GM23338 (cell line): Measurements from ENCODE around the gene OCA2. TPM values are rescaled to one million over a fixed set of nuclear protein-coding genes. Genes with fewer than 3 reads are reported as not detected.

ENCODE experiments used
- ATAC-seq: fragments of 200-7000 bp; cut with Tn5 transposase; 3 replicates; pipeline ENCODE4 v1.9.1; 2020
- DNase-seq: peaks from one replicate; pipeline ENCODE4 v3.0.0-alpha.2; 2015; ENCODE audit warnings: low spot score
- H2AFZ ChIP-seq: fragments of 200-600 bp; sonication (generic); 2 replicates; pipeline ENCODE4 v1.8.0; 2016; ENCODE audit warnings: antibody characterized with exemption, mild to moderate bottlenecking, moderate library complexity
- H3F3A ChIP-seq: fragments of 200-600 bp; sonication (generic); replicated peaks from 2 replicates; pipeline ENCODE4 v1.8.0; 2017; ENCODE audit warnings: antibody characterized with exemption, mixed run types, low read depth
- H3K27ac ChIP-seq: fragments of 200-600 bp; sonication (generic); 2 replicates; pipeline ENCODE4 v1.6.1; 2016; ENCODE audit warnings: low read depth
- H3K27me3 ChIP-seq: fragments of 200-600 bp; sonication (generic); 2 replicates; pipeline ENCODE4 v1.8.0; 2016; ENCODE audit warnings: mild to moderate bottlenecking, mixed run types, moderate library complexity; ENCODE audit not compliant: insufficient read depth
- H3K36me3 ChIP-seq: fragments of 200-600 bp; sonication (generic); 2 replicates; pipeline ENCODE4 v1.8.0; 2016; ENCODE audit warnings: mild to moderate bottlenecking; ENCODE audit not compliant: insufficient read depth
- H3K4me1 ChIP-seq: fragments of 200-600 bp; sonication (generic); 2 replicates; pipeline ENCODE4 v1.8.0; 2016; ENCODE audit warnings: mild to moderate bottlenecking, moderate library complexity; ENCODE audit not compliant: insufficient read depth
- H3K4me2 ChIP-seq: fragments of 200-600 bp; sonication (generic); 2 replicates; pipeline ENCODE4 v1.7.1; 2017; ENCODE audit warnings: mixed run types
- H3K4me3 ChIP-seq: fragments of 200-600 bp; sonication (generic); 2 replicates; pipeline ENCODE4 v1.6.1; 2016; ENCODE audit warnings: mixed run types
- H3K79me2 ChIP-seq: fragments of 200-600 bp; sonication (generic); replicated peaks from 2 replicates; pipeline ENCODE4 v1.8.0; 2017; ENCODE audit warnings: mild to moderate bottlenecking; ENCODE audit not compliant: insufficient read depth
- H3K9me2 ChIP-seq: fragments of 200-600 bp; sonication (generic); 2 replicates; pipeline ENCODE4 v1.8.0; 2017; ENCODE audit not compliant: insufficient read depth
- H4K20me1 ChIP-seq: fragments of 200-600 bp; sonication (generic); replicated peaks from 2 replicates; pipeline ENCODE4 v1.8.0; 2017; ENCODE audit warnings: mild to moderate bottlenecking; ENCODE audit not compliant: insufficient read depth
- H3K27ac Mint-ChIP-seq: 2 replicates; pipeline ENCODE4 v1.8.0; 2020; ENCODE audit warnings: inconsistent platforms, mild to moderate bottlenecking, moderate library complexity, mixed read lengths
- H3K27me3 Mint-ChIP-seq: 3 replicates; pipeline ENCODE4 v1.8.0; 2022; ENCODE audit warnings: low read depth, mild to moderate bottlenecking, moderate library complexity, mixed read lengths, inconsistent platforms; ENCODE audit not compliant: insufficient read depth, poor library complexity
- H3K36me3 Mint-ChIP-seq: 3 replicates; pipeline ENCODE4 v1.8.0; 2021; ENCODE audit warnings: low read depth, mild to moderate bottlenecking, inconsistent platforms, moderate library complexity, mixed read lengths
- H3K4me1 Mint-ChIP-seq: 3 replicates; pipeline ENCODE4 v1.8.0; 2020; ENCODE audit warnings: mild to moderate bottlenecking, inconsistent platforms, mixed read lengths
- H3K4me3 Mint-ChIP-seq: 3 replicates; pipeline ENCODE4 v1.8.0; 2021; ENCODE audit warnings: moderate library complexity, mild to moderate bottlenecking, inconsistent platforms, mixed read lengths
- H3K9me3 Mint-ChIP-seq: 3 replicates; pipeline ENCODE4 v1.8.0; 2020; ENCODE audit warnings: moderate library complexity, mild to moderate bottlenecking, inconsistent platforms, mixed read lengths
- EZH2 ChIP-seq: fragments of 200-600 bp; sonication (generic); IDR thresholded peaks from one replicate; pipeline ENCODE4 v1.8.0; 2017; ENCODE audit warnings: antibody characterized with exemption, mild to moderate bottlenecking, low read depth; ENCODE audit not compliant: unreplicated experiment
- EZH2phosphoT487 ChIP-seq: fragments of 200-600 bp; sonication (generic); IDR thresholded peaks from one replicate; pipeline ENCODE4 v1.8.1; 2018; ENCODE audit warnings: antibody characterized with exemption; ENCODE audit not compliant: unreplicated experiment
- JUNB ChIP-seq: IDR thresholded peaks from one replicate; pipeline ENCODE4 v1.6.1; 2016; ENCODE audit warnings: antibody characterized with exemption; ENCODE audit not compliant: unreplicated experiment
- ZNF114 ChIP-seq: fragments of 250-450 bp; sonication (Bioruptor Pico); IDR thresholded peaks from 2 replicates; pipeline ENCODE4 v1.5.0; 2020; ENCODE audit warnings: mild to moderate bottlenecking, moderate library complexity
- polyA plus RNA-seq: library from polyadenylated mRNA; unstranded; fragments of >200 nt; fragmentation: Nextera tagmentation; extraction: Ambion mirVana; gene quantifications from 2 replicates; pipeline ENCODE4 v1.2.1, GENCODE V29; 2016
- total RNA-seq: library from RNA; depleted of rRNA; stranded (reverse); fragments of >200 nt; shearing (Covaris generic); gene quantifications from 2 replicates; pipeline ENCODE4 v1.2.3, GENCODE V29; 2014
- TF ChIP-seq, protein P1 (sequence below), 2 experiments: fragments of 200-600 bp in 1 of 2; sonication (generic) in 1 of 2; conservative IDR thresholded peaks; 2 replicates each; pipeline versions ENCODE4 v1.5.1 to v1.6.1; 2016 to 2017; ENCODE audit warnings: antibody characterized with exemption in 2 of 2, low read depth in 2 of 2, mild to moderate bottlenecking in 2 of 2, moderate library complexity in 1 of 2
- TF ChIP-seq, protein P2 (sequence below): IDR thresholded peaks from one replicate; pipeline ENCODE4 v1.6.1; 2018; ENCODE audit warnings: antibody characterized with exemption; ENCODE audit not compliant: unreplicated experiment
- TF ChIP-seq, protein P3 (sequence below): fragments of 250-450 bp; sonication (Bioruptor Pico); IDR thresholded peaks from 2 replicates; pipeline ENCODE4 v1.5.0; 2020; ENCODE audit warnings: mild to moderate bottlenecking, moderate library complexity

Gene OCA2
- total and polyA plus RNA-seq, 2 experiments from 2014 or later = 0.40 to 0.69 TPM

DNA sequence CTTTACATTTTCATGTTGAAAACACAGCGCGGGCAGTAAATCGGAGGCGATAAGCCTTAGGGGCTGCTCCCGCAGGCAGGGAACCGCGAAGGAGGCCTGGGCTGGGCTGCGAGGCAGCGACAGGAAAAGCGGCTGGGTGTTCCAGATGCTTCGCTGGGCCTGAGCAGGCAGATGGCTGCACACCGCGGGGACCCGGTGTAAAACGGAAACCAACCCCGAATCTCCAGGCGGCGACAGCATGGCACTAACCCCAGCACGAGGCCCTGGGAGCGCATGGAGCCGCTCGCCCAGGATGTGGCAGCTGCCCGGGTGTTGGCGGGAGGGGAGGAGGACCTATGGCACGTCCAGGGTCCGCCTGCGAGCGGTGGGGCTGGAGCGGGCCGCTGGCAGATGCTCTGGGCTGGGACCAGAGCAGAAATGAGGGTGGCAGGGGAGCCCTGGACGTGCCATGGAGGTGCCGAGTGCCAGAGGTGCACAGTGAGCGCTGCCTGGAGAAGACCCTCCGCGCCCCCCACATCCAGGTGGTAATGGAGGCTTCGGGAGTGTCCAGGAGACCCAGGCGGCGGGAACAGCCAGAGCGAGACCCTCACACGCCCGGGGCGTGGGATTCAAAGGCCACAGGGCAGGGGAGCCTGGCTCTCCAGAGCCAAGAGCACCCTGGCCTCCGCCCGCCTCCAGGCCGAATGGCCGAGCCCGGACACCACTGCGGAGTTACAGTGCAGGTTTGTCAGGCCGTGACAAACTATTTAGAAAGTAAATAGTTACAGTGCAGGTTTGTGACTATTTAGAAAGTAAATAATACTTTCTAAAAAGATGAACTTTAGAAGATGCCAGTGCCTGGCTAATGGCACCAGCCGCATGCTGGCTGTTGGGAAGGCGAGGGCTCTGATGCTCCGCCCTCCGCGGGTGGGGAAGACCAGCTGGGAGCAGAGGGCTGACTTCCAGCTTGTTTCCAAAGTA lies 293.6 kb downstream of the OCA2 start:
- H3K4me1 ChIP-seq = no peaks in the 10 kb centered on the region
- no peaks in the 10 kb centered on the region for H3K36me3 ChIP-seq
- Mint-ChIP-seq H3K4me1 (no peaks in the 10 kb centered on the region), H3K27me3 (peaks cover 6% of the 10 kb centered on the region), H3K36me3 (no peaks in the 10 kb centered on the region), H3K9me3 (no peaks in the 10 kb centered on the region; the same call in 2 of the 3 replicates), H3K4me3 (no peak overlapping the region), H3K27ac (no peak overlapping the region)
- H3K79me2 ChIP-seq = no peaks in the 10 kb centered on the region
- H3K4me2 ChIP-seq = no peak overlapping the region
- ATAC-seq (peak; percentile 53), DNase-seq (no peak)
- peaks cover 4% of the 10 kb centered on the region; the same call in 1 of the 2 replicates for H3K9me2 ChIP-seq
- no peak for TF ChIP-seq JUNB
- no peak for TF ChIP-seq ZNF114
- TF ChIP-seq, protein P1, sequence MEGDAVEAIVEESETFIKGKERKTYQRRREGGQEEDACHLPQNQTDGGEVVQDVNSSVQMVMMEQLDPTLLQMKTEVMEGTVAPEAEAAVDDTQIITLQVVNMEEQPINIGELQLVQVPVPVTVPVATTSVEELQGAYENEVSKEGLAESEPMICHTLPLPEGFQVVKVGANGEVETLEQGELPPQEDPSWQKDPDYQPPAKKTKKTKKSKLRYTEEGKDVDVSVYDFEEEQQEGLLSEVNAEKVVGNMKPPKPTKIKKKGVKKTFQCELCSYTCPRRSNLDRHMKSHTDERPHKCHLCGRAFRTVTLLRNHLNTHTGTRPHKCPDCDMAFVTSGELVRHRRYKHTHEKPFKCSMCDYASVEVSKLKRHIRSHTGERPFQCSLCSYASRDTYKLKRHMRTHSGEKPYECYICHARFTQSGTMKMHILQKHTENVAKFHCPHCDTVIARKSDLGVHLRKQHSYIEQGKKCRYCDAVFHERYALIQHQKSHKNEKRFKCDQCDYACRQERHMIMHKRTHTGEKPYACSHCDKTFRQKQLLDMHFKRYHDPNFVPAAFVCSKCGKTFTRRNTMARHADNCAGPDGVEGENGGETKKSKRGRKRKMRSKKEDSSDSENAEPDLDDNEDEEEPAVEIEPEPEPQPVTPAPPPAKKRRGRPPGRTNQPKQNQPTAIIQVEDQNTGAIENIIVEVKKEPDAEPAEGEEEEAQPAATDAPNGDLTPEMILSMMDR (conservative IDR thresholded peaks at IDR 0.05; ENCODE audit: low read depth in 2 of 2) = no peak
- no peak for TF ChIP-seq EZH2
- TF ChIP-seq EZH2phosphoT487 = no peak
- TF ChIP-seq, protein P2, sequence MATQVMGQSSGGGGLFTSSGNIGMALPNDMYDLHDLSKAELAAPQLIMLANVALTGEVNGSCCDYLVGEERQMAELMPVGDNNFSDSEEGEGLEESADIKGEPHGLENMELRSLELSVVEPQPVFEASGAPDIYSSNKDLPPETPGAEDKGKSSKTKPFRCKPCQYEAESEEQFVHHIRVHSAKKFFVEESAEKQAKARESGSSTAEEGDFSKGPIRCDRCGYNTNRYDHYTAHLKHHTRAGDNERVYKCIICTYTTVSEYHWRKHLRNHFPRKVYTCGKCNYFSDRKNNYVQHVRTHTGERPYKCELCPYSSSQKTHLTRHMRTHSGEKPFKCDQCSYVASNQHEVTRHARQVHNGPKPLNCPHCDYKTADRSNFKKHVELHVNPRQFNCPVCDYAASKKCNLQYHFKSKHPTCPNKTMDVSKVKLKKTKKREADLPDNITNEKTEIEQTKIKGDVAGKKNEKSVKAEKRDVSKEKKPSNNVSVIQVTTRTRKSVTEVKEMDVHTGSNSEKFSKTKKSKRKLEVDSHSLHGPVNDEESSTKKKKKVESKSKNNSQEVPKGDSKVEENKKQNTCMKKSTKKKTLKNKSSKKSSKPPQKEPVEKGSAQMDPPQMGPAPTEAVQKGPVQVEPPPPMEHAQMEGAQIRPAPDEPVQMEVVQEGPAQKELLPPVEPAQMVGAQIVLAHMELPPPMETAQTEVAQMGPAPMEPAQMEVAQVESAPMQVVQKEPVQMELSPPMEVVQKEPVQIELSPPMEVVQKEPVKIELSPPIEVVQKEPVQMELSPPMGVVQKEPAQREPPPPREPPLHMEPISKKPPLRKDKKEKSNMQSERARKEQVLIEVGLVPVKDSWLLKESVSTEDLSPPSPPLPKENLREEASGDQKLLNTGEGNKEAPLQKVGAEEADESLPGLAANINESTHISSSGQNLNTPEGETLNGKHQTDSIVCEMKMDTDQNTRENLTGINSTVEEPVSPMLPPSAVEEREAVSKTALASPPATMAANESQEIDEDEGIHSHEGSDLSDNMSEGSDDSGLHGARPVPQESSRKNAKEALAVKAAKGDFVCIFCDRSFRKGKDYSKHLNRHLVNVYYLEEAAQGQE = no peak
- peak overlapping the region; percentile 63; the same call in 1 of the 2 replicates for H2AFZ ChIP-seq
- no peaks in the 10 kb centered on the region for H3F3A ChIP-seq
- no peaks in the 10 kb centered on the region for H4K20me1 ChIP-seq
- H3K27ac ChIP-seq = no peak overlapping the region
- H3K4me3 ChIP-seq = no peak overlapping the region
- H3K27me3 ChIP-seq = no peaks in the 10 kb centered on the region

DNA sequence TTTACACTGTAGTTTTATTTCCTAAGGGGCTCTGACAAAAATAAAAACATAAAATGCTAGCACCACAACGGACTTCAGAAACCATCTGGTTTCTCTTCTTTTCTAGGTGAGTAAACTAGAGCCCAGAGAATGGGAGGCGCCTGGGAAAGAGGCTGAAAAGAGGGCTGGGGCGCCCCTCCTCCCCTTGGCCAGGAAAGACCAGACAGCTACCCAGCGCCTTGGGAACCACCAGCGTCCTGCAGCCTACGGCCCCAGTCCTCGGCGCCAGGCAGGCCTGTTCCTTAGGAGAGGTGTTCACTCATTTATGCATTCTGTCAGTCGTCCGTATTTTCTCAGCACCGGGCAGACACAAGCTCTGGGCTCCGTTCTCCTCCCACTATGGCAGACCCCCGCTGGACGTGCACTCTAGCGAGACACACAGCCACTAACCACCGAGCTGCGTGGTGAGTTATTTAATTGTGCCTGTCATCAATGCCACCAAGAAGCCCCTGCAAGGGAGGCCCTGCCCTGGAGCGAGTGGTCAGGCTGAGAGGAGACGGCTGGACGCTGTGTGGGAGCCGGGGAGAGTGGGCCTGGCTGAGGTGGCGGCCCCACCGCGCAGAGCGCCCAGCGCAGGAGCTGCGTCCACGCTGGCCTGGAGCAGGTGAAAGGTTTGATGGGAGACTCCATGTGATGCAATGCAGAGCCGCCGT lies 294.4 kb downstream of the OCA2 start:
- Histone ChIP-seq H3K4me3 (no peak overlapping the region), H2AFZ (peak overlapping the region; percentile 63; the same call in 1 of the 2 replicates), H3K4me2 (no peak overlapping the region), H3F3A (no peaks in the 10 kb centered on the region), H3K27ac (no peak overlapping the region), H4K20me1 (no peaks in the 10 kb centered on the region), H3K4me1 (0 out of 2 replicates have a peak, but pooled peaks cover 2% of the 10 kb centered on the region), H3K79me2 (no peaks in the 10 kb centered on the region), H3K9me2 (peaks cover 2% of the 10 kb centered on the region; the same call in 1 of the 2 replicates), H3K36me3 (no peaks in the 10 kb centered on the region), H3K27me3 (no peaks in the 10 kb centered on the region)
- ATAC-seq (peak; percentile 88), DNase-seq (peak; percentile 32)
- peaks cover 2% of the 10 kb centered on the region for H3K4me1 Mint-ChIP-seq
- no peaks in the 10 kb centered on the region for H3K36me3 Mint-ChIP-seq
- H3K4me3 Mint-ChIP-seq = no peak overlapping the region
- H3K9me3 Mint-ChIP-seq = no peaks in the 10 kb centered on the region; the same call in 2 of the 3 replicates
- H3K27ac Mint-ChIP-seq = no peak overlapping the region
- peaks cover 6% of the 10 kb centered on the region for H3K27me3 Mint-ChIP-seq
- TF ChIP-seq, protein P3, sequence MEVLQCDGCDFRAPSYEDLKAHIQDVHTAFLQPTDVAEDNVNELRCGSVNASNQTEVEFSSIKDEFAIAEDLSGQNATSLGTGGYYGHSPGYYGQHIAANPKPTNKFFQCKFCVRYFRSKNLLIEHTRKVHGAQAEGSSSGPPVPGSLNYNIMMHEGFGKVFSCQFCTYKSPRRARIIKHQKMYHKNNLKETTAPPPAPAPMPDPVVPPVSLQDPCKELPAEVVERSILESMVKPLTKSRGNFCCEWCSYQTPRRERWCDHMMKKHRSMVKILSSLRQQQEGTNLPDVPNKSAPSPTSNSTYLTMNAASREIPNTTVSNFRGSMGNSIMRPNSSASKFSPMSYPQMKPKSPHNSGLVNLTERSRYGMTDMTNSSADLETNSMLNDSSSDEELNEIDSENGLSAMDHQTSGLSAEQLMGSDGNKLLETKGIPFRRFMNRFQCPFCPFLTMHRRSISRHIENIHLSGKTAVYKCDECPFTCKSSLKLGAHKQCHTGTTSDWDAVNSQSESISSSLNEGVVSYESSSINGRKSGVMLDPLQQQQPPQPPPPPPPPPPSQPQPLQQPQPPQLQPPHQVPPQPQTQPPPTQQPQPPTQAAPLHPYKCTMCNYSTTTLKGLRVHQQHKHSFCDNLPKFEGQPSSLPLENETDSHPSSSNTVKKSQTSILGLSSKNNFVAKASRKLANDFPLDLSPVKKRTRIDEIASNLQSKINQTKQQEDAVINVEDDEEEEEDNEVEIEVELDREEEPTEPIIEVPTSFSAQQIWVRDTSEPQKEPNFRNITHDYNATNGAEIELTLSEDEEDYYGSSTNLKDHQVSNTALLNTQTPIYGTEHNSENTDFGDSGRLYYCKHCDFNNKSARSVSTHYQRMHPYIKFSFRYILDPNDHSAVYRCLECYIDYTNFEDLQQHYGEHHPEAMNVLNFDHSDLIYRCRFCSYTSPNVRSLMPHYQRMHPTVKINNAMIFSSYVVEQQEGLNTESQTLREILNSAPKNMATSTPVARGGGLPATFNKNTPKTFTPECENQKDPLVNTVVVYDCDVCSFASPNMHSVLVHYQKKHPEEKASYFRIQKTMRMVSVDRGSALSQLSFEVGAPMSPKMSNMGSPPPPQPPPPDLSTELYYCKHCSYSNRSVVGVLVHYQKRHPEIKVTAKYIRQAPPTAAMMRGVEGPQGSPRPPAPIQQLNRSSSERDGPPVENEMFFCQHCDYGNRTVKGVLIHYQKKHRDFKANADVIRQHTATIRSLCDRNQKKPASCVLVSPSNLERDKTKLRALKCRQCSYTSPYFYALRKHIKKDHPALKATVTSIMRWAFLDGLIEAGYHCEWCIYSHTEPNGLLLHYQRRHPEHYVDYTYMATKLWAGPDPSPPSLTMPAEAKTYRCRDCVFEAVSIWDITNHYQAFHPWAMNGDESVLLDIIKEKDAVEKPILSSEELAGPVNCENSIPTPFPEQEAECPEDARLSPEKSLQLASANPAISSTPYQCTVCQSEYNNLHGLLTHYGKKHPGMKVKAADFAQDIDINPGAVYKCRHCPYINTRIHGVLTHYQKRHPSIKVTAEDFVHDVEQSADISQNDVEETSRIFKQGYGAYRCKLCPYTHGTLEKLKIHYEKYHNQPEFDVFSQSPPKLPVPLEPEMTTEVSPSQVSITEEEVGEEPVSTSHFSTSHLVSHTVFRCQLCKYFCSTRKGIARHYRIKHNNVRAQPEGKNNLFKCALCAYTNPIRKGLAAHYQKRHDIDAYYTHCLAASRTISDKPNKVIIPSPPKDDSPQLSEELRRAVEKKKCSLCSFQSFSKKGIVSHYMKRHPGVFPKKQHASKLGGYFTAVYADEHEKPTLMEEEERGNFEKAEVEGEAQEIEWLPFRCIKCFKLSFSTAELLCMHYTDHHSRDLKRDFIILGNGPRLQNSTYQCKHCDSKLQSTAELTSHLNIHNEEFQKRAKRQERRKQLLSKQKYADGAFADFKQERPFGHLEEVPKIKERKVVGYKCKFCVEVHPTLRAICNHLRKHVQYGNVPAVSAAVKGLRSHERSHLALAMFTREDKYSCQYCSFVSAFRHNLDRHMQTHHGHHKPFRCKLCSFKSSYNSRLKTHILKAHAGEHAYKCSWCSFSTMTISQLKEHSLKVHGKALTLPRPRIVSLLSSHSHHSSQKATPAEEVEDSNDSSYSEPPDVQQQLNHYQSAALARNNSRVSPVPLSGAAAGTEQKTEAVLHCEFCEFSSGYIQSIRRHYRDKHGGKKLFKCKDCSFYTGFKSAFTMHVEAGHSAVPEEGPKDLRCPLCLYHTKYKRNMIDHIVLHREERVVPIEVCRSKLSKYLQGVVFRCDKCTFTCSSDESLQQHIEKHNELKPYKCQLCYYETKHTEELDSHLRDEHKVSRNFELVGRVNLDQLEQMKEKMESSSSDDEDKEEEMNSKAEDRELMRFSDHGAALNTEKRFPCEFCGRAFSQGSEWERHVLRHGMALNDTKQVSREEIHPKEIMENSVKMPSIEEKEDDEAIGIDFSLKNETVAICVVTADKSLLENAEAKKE (CRISPR knock-in tag) = no peak
